Activated B cell treated with CpG ODN at 0.5 μM for 24 hours (primary cell): ENCODE measurements around the gene BPI. TPM values are rescaled to one million over a fixed set of nuclear protein-coding genes. Genes with fewer than 3 reads are reported as not detected.
"Not testable (repeated sequence)": the region's sequence is repeated elsewhere in the genome, so short reads cannot be mapped to it uniquely, and the experiment has no call there.

Experiments
- ATAC-seq: fragments of 200-7000 bp; cut with Tn5 transposase; one replicate; pipeline ENCODE4 v1.10.0; 2021; ENCODE audit warnings: low read depth, mild to moderate bottlenecking, moderate library complexity
- CTCF ChIA-PET: fragments of 350-600 bp; sonication (Branson Sonifier 250); formaldehyde crosslinking; loops from one replicate; lab custom pipeline; 2021; ENCODE audit warnings: antibody characterized with exemption; lab: Charles Lee
- POLR2A ChIA-PET: fragments of 350-600 bp; sonication (Branson Sonifier 250); formaldehyde crosslinking; loops from one replicate; lab custom pipeline; 2021; ENCODE audit warnings: antibody characterized with exemption; lab: Charles Lee
- DNase-seq: peaks from one replicate; pipeline ENCODE4 v3.0.0; 2022
- H3K27ac Mint-ChIP-seq: one replicate; pipeline ENCODE4 v1.8.0; 2020; ENCODE audit warnings: mixed read lengths
- H3K27me3 Mint-ChIP-seq: one replicate; pipeline ENCODE4 v1.8.0; 2021; ENCODE audit warnings: mixed read lengths
- H3K36me3 Mint-ChIP-seq: one replicate; pipeline ENCODE4 v1.8.0; 2021; ENCODE audit warnings: low read depth, mixed read lengths
- H3K4me1 Mint-ChIP-seq: one replicate; pipeline ENCODE4 v1.8.0; 2021; ENCODE audit warnings: mixed read lengths
- H3K4me3 Mint-ChIP-seq: one replicate; pipeline ENCODE4 v1.8.0; 2020; ENCODE audit warnings: mild to moderate bottlenecking, mixed read lengths
- H3K9me3 Mint-ChIP-seq: one replicate; pipeline ENCODE4 v1.8.0; 2020; ENCODE audit warnings: mixed read lengths
- CTCF ChIP-seq: fragments of 200-600 bp; IDR thresholded peaks from one replicate; pipeline ENCODE4 v1.8.0; 2022; ENCODE audit warnings: antibody characterized with exemption, mild to moderate bottlenecking
- intact Hi-C: fragments of 100-400 bp; cut with micrococcal nuclease; formaldehyde crosslinking; loops from one replicate; pipeline ENCODE4 v1.15.1; 2024
- total RNA-seq: library from RNA; stranded (reverse); gene quantifications from 2 replicates; pipeline ENCODE4 v1.2.3, GENCODE V29; 2022

BPI gene
- total RNA-seq = not detected in 2 replicates

- CTCF ChIA-PET = no interaction called here
- no peak for TF ChIP-seq CTCF
- H3K27ac Mint-ChIP-seq = no peak within 1 kb of the TSS
- H3K36me3 Mint-ChIP-seq = no peaks in the 10 kb centered on the region
- POLR2A ChIA-PET = no interaction called here
- ATAC-seq = no peak
- H3K9me3 Mint-ChIP-seq = no peaks in the 10 kb centered on the region
- no peak for DNase-seq
- H3K4me1 Mint-ChIP-seq = peaks cover 3% of the 10 kb centered on the region
- H3K27me3 Mint-ChIP-seq = peaks cover 48% of the 10 kb centered on the region
- intact Hi-C loops = no loop called here
- H3K4me3 Mint-ChIP-seq = no peak within 1 kb of the TSS
These were observed at the start of gene BPI for GRCh38 chr20:38303908-38304379. Gene BPI, plus strand, starts transcription at chr20:38304156. Its CDS starts 68 bp downstream, at chr20:38304224.

- H3K9me3 Mint-ChIP-seq, POLR2A ChIA-PET, H3K4me1 Mint-ChIP-seq, DNase-seq, ATAC-seq, H3K36me3 Mint-ChIP-seq, intact Hi-C loops, H3K27ac Mint-ChIP-seq, H3K4me3 Mint-ChIP-seq: not testable (repeated sequence)
- peaks cover 16% of the 10 kb centered on the region for H3K27me3 Mint-ChIP-seq
- CTCF ChIA-PET = interaction anchor here (0.7 kb wide), 1 partner anchor 477 kb away, joined by 4 read pairs; no protein-coding TSS in a partner anchor
These were observed 49.3 kb upstream of the BPI start for GRCh38 chr20:38254621-38255020.

- Mint-ChIP-seq H3K4me3 (no peak overlapping the region), H3K36me3 (no peaks in the 10 kb centered on the region), H3K9me3 (no peaks in the 10 kb centered on the region), H3K27me3 (peaks cover 21% of the 10 kb centered on the region), H3K27ac (no peak overlapping the region), H3K4me1 (no peaks in the 10 kb centered on the region)
- DNase-seq = no peak
- no peak for TF ChIP-seq CTCF
- no peak for ATAC-seq
- intact Hi-C loops = no loop called here
- POLR2A ChIA-PET = no interaction called here
- CTCF ChIA-PET = no interaction called here
These were observed 48.6 kb upstream of the BPI start for GRCh38 chr20:38255393-38255792.

- POLR2A ChIA-PET = no interaction called here
- Mint-ChIP-seq H3K36me3 (no peaks in the 10 kb centered on the region), H3K4me3 (no peak overlapping the region), H3K27me3 (peaks cover 20% of the 10 kb centered on the region), H3K4me1 (peaks cover 2% of the 10 kb centered on the region), H3K27ac (no peak overlapping the region), H3K9me3 (no peaks in the 10 kb centered on the region)
- DNase-seq (no peak), ATAC-seq (no peak)
- TF ChIP-seq CTCF = no peak
- intact Hi-C loops = no loop called here
- CTCF ChIA-PET = no interaction called here
These were observed 47.9 kb upstream of the BPI start for GRCh38 chr20:38256021-38256420.

GRCh38 chr20:38256966-38257365 is 47.0 kb upstream of the BPI start:
- intact Hi-C loops = no loop called here
- H3K27me3 Mint-ChIP-seq = peaks cover 25% of the 10 kb centered on the region

More at GRCh38 chr20:38256966-38257365, 47.0 kb upstream of the BPI start:
- Mint-ChIP-seq H3K27ac (no peak overlapping the region), H3K4me3 (no peak overlapping the region), H3K36me3 (no peaks in the 10 kb centered on the region), H3K4me1 (peaks cover 3% of the 10 kb centered on the region), H3K9me3 (no peaks in the 10 kb centered on the region)
- ChIA-PET POLR2A (no interaction called here), CTCF (no interaction called here)
- TF ChIP-seq CTCF = no peak
- ATAC-seq (no peak), DNase-seq (no peak)
